NCI-H1105 (cell line): ENCODE measurements around the gene NBDY.
"Not testable (repeated sequence)": the region's sequence is repeated elsewhere in the genome, so short reads cannot be mapped to it uniquely, and the experiment has no call there.

Experiments used
- DNase-seq: peaks from one replicate; lab custom pipeline; 2025; lab: John Stamatoyannopoulos, UW

Gene NBDY

GRCh38 chrX:56764153-56764974 is 35.3 kb downstream of the NBDY start:
- no peak for DNase-seq

- no peak for DNase-seq
These were observed 36.1 kb downstream of the NBDY start for GRCh38 chrX:56764975-56765791.

- no peak for DNase-seq
These were observed 36.9 kb downstream of the NBDY start for GRCh38 chrX:56765811-56766553.

GRCh38 chrX:56766554-56767347 is 37.7 kb downstream of the NBDY start:
- no peak for DNase-seq

- not testable (repeated sequence) for DNase-seq
These were observed 38.5 kb downstream of the NBDY start for GRCh38 chrX:56767348-56768119.

- DNase-seq = not testable (repeated sequence)
These were observed 39.1 kb downstream of the NBDY start for GRCh38 chrX:56768120-56768660.

- DNase-seq = not testable (repeated sequence)
These were observed 43.9 kb downstream of the NBDY start for GRCh38 chrX:56772675-56773521.

GRCh38 chrX:56773522-56774060 is 44.5 kb downstream of the NBDY start:
- not testable (repeated sequence) for DNase-seq

GRCh38 chrX:56778099-56778923 is 49.3 kb downstream of the NBDY start:
- not testable (repeated sequence) for DNase-seq

GRCh38 chrX:56778924-56779468 is 50.0 kb downstream of the NBDY start:
- DNase-seq = not testable (repeated sequence)

GRCh38 chrX:56780681-56781649 is 51.9 kb downstream of the NBDY start:
- DNase-seq = not testable (repeated sequence)

- no peak for DNase-seq
These were observed 53.3 kb downstream of the NBDY start for GRCh38 chrX:56782352-56782751.

GRCh38 chrX:56782791-56783449 is 53.9 kb downstream of the NBDY start:
- no peak for DNase-seq

GRCh38 chrX:56783450-56783831 is 54.4 kb downstream of the NBDY start:
- DNase-seq = no peak

- DNase-seq = no peak
These were observed 55.1 kb downstream of the NBDY start for GRCh38 chrX:56783996-56784620.

- DNase-seq = no peak
These were observed 55.6 kb downstream of the NBDY start for GRCh38 chrX:56784666-56785065.
